WTC11 (cell line): ENCODE results near the gene IGF2BP1. TPM values are rescaled to one million over a fixed set of nuclear protein-coding genes. Genes with fewer than 3 reads are reported as not detected.

Experiments
- ATAC-seq: fragments of 200-7000 bp; cut with Tn5 transposase; 2 replicates; pipeline ENCODE4 v1.10.0; 2021; ENCODE audit warnings: mild to moderate bottlenecking, moderate library complexity
- CTCF ChIA-PET: fragments of 300-600 bp; sonication (Branson Sonifier 250); formaldehyde crosslinking; loops from one replicate; lab custom pipeline; 2021; ENCODE audit warnings: antibody characterized with exemption; lab: Charles Lee
- POLR2A ChIA-PET: fragments of 350-600 bp; sonication (Branson Sonifier 250); formaldehyde crosslinking; loops from one replicate; lab custom pipeline; 2021; ENCODE audit warnings: antibody characterized with exemption; lab: Charles Lee
- DNase-seq: peaks from one replicate; pipeline ENCODE4 v3.0.0; 2021; ENCODE audit warnings: low spot score
- H3K27ac Mint-ChIP-seq: 2 replicates; pipeline ENCODE4 v1.8.0; 2021; ENCODE audit warnings: mixed read lengths
- H3K27me3 Mint-ChIP-seq: 2 replicates; pipeline ENCODE4 v1.8.0; 2021; ENCODE audit warnings: low read depth, mild to moderate bottlenecking, moderate library complexity, mixed read lengths
- H3K36me3 Mint-ChIP-seq: 2 replicates; pipeline ENCODE4 v1.8.0; 2021; ENCODE audit warnings: mixed read lengths
- H3K4me1 Mint-ChIP-seq: 2 replicates; pipeline ENCODE4 v1.8.0; 2022; ENCODE audit warnings: mixed read lengths
- H3K4me3 Mint-ChIP-seq: 2 replicates; pipeline ENCODE4 v1.8.0; 2021; ENCODE audit warnings: mild to moderate bottlenecking, moderate library complexity, mixed read lengths
- H3K9me3 Mint-ChIP-seq: 2 replicates; pipeline ENCODE4 v1.8.0; 2021; ENCODE audit warnings: mixed read lengths
- ATF2 ChIP-seq: sonication (generic); formaldehyde crosslinking; IDR thresholded peaks from 2 replicates; pipeline ENCODE4 v1.8.1; 2022; ENCODE audit warnings: low read depth, missing genetic modification reagents, borderline replicate concordance
- E2F1 ChIP-seq: sonication (generic); formaldehyde crosslinking; IDR thresholded peaks from 2 replicates; pipeline ENCODE4 v1.8.0; 2022; ENCODE audit warnings: mild to moderate bottlenecking, missing genetic modification reagents
- E2F4 ChIP-seq: sonication (generic); formaldehyde crosslinking; IDR thresholded peaks from 2 replicates; pipeline ENCODE4 v1.8.1; 2022; ENCODE audit warnings: low read depth, mild to moderate bottlenecking, moderate library complexity, missing genetic modification reagents, borderline replicate concordance
- ERG ChIP-seq: fragments of 250-450 bp; sonication (Bioruptor Pico); IDR thresholded peaks from 2 replicates; pipeline ENCODE4 v1.8.0; 2021; ENCODE audit warnings: mild to moderate bottlenecking
- ESRRA ChIP-seq: sonication (generic); formaldehyde crosslinking; IDR thresholded peaks from 2 replicates; pipeline ENCODE4 v1.8.1; 2022; ENCODE audit warnings: mild to moderate bottlenecking, missing genetic modification reagents, borderline replicate concordance
- FOXP1 ChIP-seq: sonication (generic); formaldehyde crosslinking; IDR thresholded peaks from 2 replicates; pipeline ENCODE4 v1.8.0; 2022; ENCODE audit warnings: missing genetic modification reagents, mild to moderate bottlenecking, moderate library complexity, borderline replicate concordance
- GRHL2 ChIP-seq: fragments of 250-450 bp; sonication (Bioruptor Pico); IDR thresholded peaks from 2 replicates; pipeline ENCODE4 v1.8.0; 2022; ENCODE audit warnings: mild to moderate bottlenecking, moderate library complexity; ENCODE audit not compliant: insufficient replicate concordance, severe bottlenecking
- HMGXB4 ChIP-seq: sonication (generic); formaldehyde crosslinking; IDR thresholded peaks from 2 replicates; pipeline ENCODE4 v1.8.1; 2023; ENCODE audit warnings: mild to moderate bottlenecking, moderate library complexity, missing genetic modification reagents
- IRF2 ChIP-seq: sonication (generic); formaldehyde crosslinking; IDR thresholded peaks from 2 replicates; pipeline ENCODE4 v1.8.0; 2022; ENCODE audit warnings: low read depth, missing genetic modification reagents, borderline replicate concordance
- MXD4 ChIP-seq: fragments of 250-450 bp; sonication (Bioruptor Pico); IDR thresholded peaks from 2 replicates; pipeline ENCODE4 v1.8.0; 2021; ENCODE audit warnings: mild to moderate bottlenecking, moderate library complexity, borderline replicate concordance
- NFE2L1 ChIP-seq: sonication (generic); formaldehyde crosslinking; IDR thresholded peaks from 2 replicates; pipeline ENCODE4 v1.8.1; 2023; ENCODE audit warnings: missing genetic modification reagents
- NR3C1 ChIP-seq: sonication (generic); formaldehyde crosslinking; conservative IDR thresholded peaks from 2 replicates; pipeline ENCODE4 v1.8.1; 2023; ENCODE audit warnings: low read depth, mild to moderate bottlenecking, missing genetic modification reagents
- PRDM15 ChIP-seq: sonication (generic); formaldehyde crosslinking; IDR thresholded peaks from 2 replicates; pipeline ENCODE4 v1.8.0; 2022; ENCODE audit warnings: missing genetic modification reagents
- PRRX2 ChIP-seq: fragments of 250-450 bp; sonication (Bioruptor Pico); IDR thresholded peaks from 2 replicates; pipeline ENCODE4 v1.8.0; 2021; ENCODE audit warnings: mild to moderate bottlenecking
- RELA ChIP-seq: sonication (generic); formaldehyde crosslinking; IDR thresholded peaks from 2 replicates; pipeline ENCODE4 v1.8.1; 2022; ENCODE audit warnings: missing genetic modification reagents, mild to moderate bottlenecking, borderline replicate concordance
- RORB ChIP-seq: fragments of 250-450 bp; sonication (Bioruptor Pico); IDR thresholded peaks from 2 replicates; pipeline ENCODE4 v1.9.0; 2021; ENCODE audit warnings: mild to moderate bottlenecking
- STAT6 ChIP-seq: sonication (generic); formaldehyde crosslinking; conservative IDR thresholded peaks from 2 replicates; pipeline ENCODE4 v1.8.1; 2023; ENCODE audit warnings: mild to moderate bottlenecking, low read depth, missing genetic modification reagents, moderate library complexity
- TP53 ChIP-seq: sonication (generic); formaldehyde crosslinking; IDR thresholded peaks from 2 replicates; pipeline ENCODE4 v1.8.1; 2023; ENCODE audit warnings: mild to moderate bottlenecking, missing genetic modification reagents
- ZMAT4 ChIP-seq: fragments of 250-450 bp; sonication (Bioruptor Pico); IDR thresholded peaks from 2 replicates; pipeline ENCODE4 v1.9.0; 2021; ENCODE audit warnings: mild to moderate bottlenecking
- ZNF219 ChIP-seq: sonication (generic); formaldehyde crosslinking; IDR thresholded peaks from 2 replicates; pipeline ENCODE4 v1.8.0; 2023; ENCODE audit warnings: missing genetic modification reagents, mild to moderate bottlenecking, borderline replicate concordance
- ZNF263 ChIP-seq: sonication (generic); formaldehyde crosslinking; IDR thresholded peaks from 2 replicates; pipeline ENCODE4 v1.8.1; 2022; ENCODE audit warnings: low read depth, mild to moderate bottlenecking, moderate library complexity, missing genetic modification reagents
- ZNF416 ChIP-seq: fragments of 250-450 bp; sonication (Bioruptor Pico); IDR thresholded peaks from 2 replicates; pipeline ENCODE4 v1.9.0; 2021; ENCODE audit warnings: mild to moderate bottlenecking, inconsistent platforms
- ZNF671 ChIP-seq: fragments of 250-450 bp; sonication (Bioruptor Pico); IDR thresholded peaks from 2 replicates; pipeline ENCODE4 v1.8.0; 2021; ENCODE audit warnings: mild to moderate bottlenecking
- total RNA-seq: library from RNA; stranded (reverse); gene quantifications from 3 replicates; pipeline ENCODE4 v1.2.3, GENCODE V29; 2021

Gene IGF2BP1
- total RNA-seq, 1 experiment from 2014 or later = 392 TPM

- no peak for TF ChIP-seq PRDM15
- no peak for TF ChIP-seq ZNF219 (CRISPR knock-in tag)
- no peak for TF ChIP-seq ZNF671 (CRISPR knock-in tag)
- no peak for TF ChIP-seq STAT6 (CRISPR knock-in tag)
- TF ChIP-seq TP53 (CRISPR knock-in tag) = no peak
- TF ChIP-seq GRHL2 = no peak
- TF ChIP-seq PRRX2 (CRISPR knock-in tag) = no peak
- no peak for TF ChIP-seq HMGXB4 (CRISPR knock-in tag)
- TF ChIP-seq RORB (CRISPR knock-in tag) = no peak
- no peak for TF ChIP-seq RELA
- TF ChIP-seq ESRRA = no peak
- TF ChIP-seq ZNF416 (CRISPR knock-in tag) = no peak
- no peak for TF ChIP-seq MXD4 (CRISPR knock-in tag)
- TF ChIP-seq ERG (CRISPR knock-in tag) = no peak
- no peak for TF ChIP-seq ZMAT4 (CRISPR knock-in tag)
- no peak for TF ChIP-seq ZNF263
- H3K9me3 Mint-ChIP-seq = no peaks in the 10 kb centered on the region
- H3K4me3 Mint-ChIP-seq = no peak overlapping the region
- peak overlapping the region; percentile 90; the same call in 1 of the 2 replicates for H3K27ac Mint-ChIP-seq
- ChIA-PET CTCF (no interaction called here), POLR2A (no interaction called here)
- H3K27me3 Mint-ChIP-seq = no peaks in the 10 kb centered on the region
- no peak for DNase-seq
- peaks cover 28% of the 10 kb centered on the region for H3K4me1 Mint-ChIP-seq
- H3K36me3 Mint-ChIP-seq = peaks cover 80% of the 10 kb centered on the region
- ATAC-seq = no peak
These were observed 52.1 kb downstream of the IGF2BP1 start for GRCh38 chr17:49049265-49049664.

- DNase-seq = no peak
- ChIA-PET CTCF (interaction anchor here (1.0 to 3.7 kb wide), 2 partner anchors 15 to 130 kb away, joined by 3 to 26 read pairs; no protein-coding TSS in a partner anchor), POLR2A (interaction anchor here (1.5 kb wide), 1 partner anchor 15 kb away, joined by 5 read pairs; no protein-coding TSS in a partner anchor)
- ATAC-seq = no peak
- no peaks in the 10 kb centered on the region for H3K27me3 Mint-ChIP-seq
- H3K4me3 Mint-ChIP-seq = no peak overlapping the region
- peaks cover 67% of the 10 kb centered on the region for H3K36me3 Mint-ChIP-seq
- H3K27ac Mint-ChIP-seq = no peak overlapping the region
- H3K4me1 Mint-ChIP-seq = peaks cover 38% of the 10 kb centered on the region
- no peaks in the 10 kb centered on the region for H3K9me3 Mint-ChIP-seq
- TF ChIP-seq MXD4 (CRISPR knock-in tag) (no peak), IRF2 (CRISPR knock-in tag) (no peak), E2F4 (CRISPR knock-in tag) (no peak), NFE2L1 (CRISPR knock-in tag) (no peak), ZNF263 (no peak), E2F1 (CRISPR knock-in tag) (no peak), ATF2 (CRISPR knock-in tag) (no peak), NR3C1 (CRISPR knock-in tag) (no peak), FOXP1 (CRISPR knock-in tag) (no peak)
These were observed 53.4 kb downstream of the IGF2BP1 start for GRCh38 chr17:49050611-49051010.
